ENCODE results near the gene CTNNA3. TPM values are rescaled to one million over a fixed set of nuclear protein-coding genes. Genes with fewer than 3 reads are reported as not detected.
A peak's percentile ranks its signal among the peaks of the same experiment; 100 is the strongest.

Gene CTNNA3
- total RNA-seq, 1 donor from 2014 or later = not detected

DNA sequence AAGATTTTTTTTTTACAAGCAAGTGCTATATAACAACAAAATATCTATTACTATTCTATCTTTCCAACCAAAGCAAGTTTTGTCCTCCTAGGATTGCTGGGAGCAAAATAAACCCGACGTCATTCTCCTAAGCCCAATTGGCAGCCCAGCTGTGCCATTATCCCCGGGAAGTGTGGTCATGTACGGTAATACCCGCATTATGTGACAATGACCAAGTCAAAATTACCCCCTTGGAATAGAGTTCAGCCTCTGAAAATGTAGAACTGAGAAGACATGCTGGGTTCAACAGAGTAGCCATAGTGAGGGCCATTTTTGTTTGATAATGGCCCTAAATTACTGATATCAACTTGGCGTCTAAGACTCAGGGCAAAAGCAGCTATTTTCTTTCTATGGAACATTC is 554.7 kb downstream of the CTNNA3 start:
- no peak for FAIRE-seq
- no peak overlapping the region for H3K4me3 ChIP-seq (ENCODE audit: low read depth, low read length)
- no peaks in the 10 kb centered on the region for H3K36me3 ChIP-seq (ENCODE audit: control insufficient read depth, insufficient read depth, low read length)
- no peak for DNase-seq (ENCODE audit: low read depth)
- no peaks in the 10 kb centered on the region for H3K27me3 ChIP-seq (ENCODE audit: control insufficient read depth, insufficient read depth, low read length)
- TF ChIP-seq, protein P1, sequence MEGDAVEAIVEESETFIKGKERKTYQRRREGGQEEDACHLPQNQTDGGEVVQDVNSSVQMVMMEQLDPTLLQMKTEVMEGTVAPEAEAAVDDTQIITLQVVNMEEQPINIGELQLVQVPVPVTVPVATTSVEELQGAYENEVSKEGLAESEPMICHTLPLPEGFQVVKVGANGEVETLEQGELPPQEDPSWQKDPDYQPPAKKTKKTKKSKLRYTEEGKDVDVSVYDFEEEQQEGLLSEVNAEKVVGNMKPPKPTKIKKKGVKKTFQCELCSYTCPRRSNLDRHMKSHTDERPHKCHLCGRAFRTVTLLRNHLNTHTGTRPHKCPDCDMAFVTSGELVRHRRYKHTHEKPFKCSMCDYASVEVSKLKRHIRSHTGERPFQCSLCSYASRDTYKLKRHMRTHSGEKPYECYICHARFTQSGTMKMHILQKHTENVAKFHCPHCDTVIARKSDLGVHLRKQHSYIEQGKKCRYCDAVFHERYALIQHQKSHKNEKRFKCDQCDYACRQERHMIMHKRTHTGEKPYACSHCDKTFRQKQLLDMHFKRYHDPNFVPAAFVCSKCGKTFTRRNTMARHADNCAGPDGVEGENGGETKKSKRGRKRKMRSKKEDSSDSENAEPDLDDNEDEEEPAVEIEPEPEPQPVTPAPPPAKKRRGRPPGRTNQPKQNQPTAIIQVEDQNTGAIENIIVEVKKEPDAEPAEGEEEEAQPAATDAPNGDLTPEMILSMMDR (IDR thresholded peaks at IDR 0.05; ENCODE audit: insufficient read depth, low read length, severe bottlenecking) = no peak

DNA sequence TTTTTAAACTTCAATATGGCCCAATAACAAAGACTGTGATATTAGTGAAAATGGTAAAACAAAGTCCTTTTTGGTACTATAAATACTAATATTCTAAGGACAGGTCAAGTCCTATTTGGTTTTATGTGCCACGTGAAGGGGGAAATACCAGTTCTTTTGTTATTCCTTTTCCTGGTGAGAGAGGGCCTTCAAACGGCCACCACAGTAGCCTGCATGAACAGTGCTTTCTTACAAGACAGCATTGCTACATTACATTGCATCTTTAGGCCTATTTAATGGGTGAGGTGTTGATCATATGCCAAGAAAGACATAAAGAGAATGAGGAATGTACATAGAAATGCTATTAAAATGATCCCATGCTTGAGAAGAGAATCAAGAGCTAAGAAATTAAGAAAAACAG is 555.4 kb downstream of the CTNNA3 start:
- Histone ChIP-seq H3K36me3 (ENCODE audit: control insufficient read depth, insufficient read depth, low read length) (no peaks in the 10 kb centered on the region), H3K27me3 (ENCODE audit: control insufficient read depth, insufficient read depth, low read length) (no peaks in the 10 kb centered on the region), H3K4me3 (ENCODE audit: low read depth, low read length) (no peak overlapping the region)
- TF ChIP-seq, protein P1 (IDR thresholded peaks at IDR 0.05; ENCODE audit: insufficient read depth, low read length, severe bottlenecking) = no peak
- DNase-seq (ENCODE audit: low read depth) = no peak
- FAIRE-seq = no peak

GRCh38 chr10:67127441-67127840 is 568.6 kb downstream of the CTNNA3 start:
- Histone ChIP-seq H3K27me3 (ENCODE audit: control insufficient read depth, insufficient read depth, low read length) (no peaks in the 10 kb centered on the region), H3K36me3 (ENCODE audit: control insufficient read depth, insufficient read depth, low read length) (no peaks in the 10 kb centered on the region), H3K4me3 (ENCODE audit: low read depth, low read length) (no peak overlapping the region)
- FAIRE-seq = no peak
- TF ChIP-seq, protein P1 (IDR thresholded peaks at IDR 0.05; ENCODE audit: insufficient read depth, low read length, severe bottlenecking) = no peak
- DNase-seq (ENCODE audit: low read depth) = no peak

DNA sequence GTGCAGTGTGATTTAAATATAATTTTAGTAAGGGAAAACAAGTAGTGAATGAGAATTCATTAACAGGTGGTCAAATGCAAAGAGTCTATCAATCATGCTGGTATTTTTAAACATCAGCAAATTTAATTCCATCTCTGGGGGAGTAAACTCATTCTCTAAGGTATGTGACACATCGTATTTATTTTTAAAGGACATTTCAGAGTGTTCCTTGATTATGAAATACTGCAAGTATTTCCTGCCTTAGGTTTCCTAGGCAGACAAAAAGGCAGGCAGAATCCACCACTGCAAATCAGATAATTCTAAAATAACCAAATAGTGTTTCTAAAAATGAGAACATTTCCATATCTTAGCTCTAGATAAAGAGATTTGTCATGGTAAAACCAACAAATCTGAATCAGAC is 576.3 kb downstream of the CTNNA3 start:
- H3K4me3 ChIP-seq (ENCODE audit: low read depth, low read length) = no peak overlapping the region
- TF ChIP-seq, protein P1 (IDR thresholded peaks at IDR 0.05; ENCODE audit: insufficient read depth, low read length, severe bottlenecking) = no peak
- H3K27me3 ChIP-seq (ENCODE audit: control insufficient read depth, insufficient read depth, low read length) = no peaks in the 10 kb centered on the region
- FAIRE-seq (no peak), DNase-seq (ENCODE audit: low read depth) (no peak)
- no peaks in the 10 kb centered on the region for H3K36me3 ChIP-seq (ENCODE audit: control insufficient read depth, insufficient read depth, low read length)

- TF ChIP-seq, protein P1 (IDR thresholded peaks at IDR 0.05; ENCODE audit: insufficient read depth, low read length, severe bottlenecking) = no peak
- no peak overlapping the region for H3K4me3 ChIP-seq (ENCODE audit: low read depth, low read length)
- no peaks in the 10 kb centered on the region for H3K27me3 ChIP-seq (ENCODE audit: control insufficient read depth, insufficient read depth, low read length)
- FAIRE-seq (no peak), DNase-seq (ENCODE audit: low read depth) (peak; percentile 55)
- H3K36me3 ChIP-seq (ENCODE audit: control insufficient read depth, insufficient read depth, low read length) = no peaks in the 10 kb centered on the region
Measured at GRCh38 chr10:67115972-67116371, 580.0 kb downstream of the CTNNA3 start.

DNA sequence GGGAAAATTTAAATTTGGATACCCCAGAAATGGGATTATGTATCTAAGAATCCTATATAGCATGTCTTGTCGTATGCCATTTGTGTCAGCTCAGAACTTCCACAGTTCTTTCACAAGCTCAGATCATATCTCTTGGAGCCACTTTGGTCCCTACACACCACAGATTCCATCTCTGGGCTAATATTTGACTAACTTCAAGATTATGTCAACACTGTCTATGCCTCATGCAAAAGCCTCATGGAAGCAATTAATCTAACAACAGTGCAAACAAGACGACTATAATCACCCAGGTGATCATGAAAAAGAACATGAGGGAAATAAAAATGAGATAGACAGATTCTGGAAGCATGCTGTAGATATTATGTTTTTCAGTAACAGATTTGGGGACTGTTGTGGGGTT is 581.0 kb downstream of the CTNNA3 start:
- FAIRE-seq = no peak
- Histone ChIP-seq H3K4me3 (ENCODE audit: low read depth, low read length) (no peak overlapping the region), H3K27me3 (ENCODE audit: control insufficient read depth, insufficient read depth, low read length) (no peaks in the 10 kb centered on the region), H3K36me3 (ENCODE audit: control insufficient read depth, insufficient read depth, low read length) (no peaks in the 10 kb centered on the region)
- TF ChIP-seq, protein P1 (IDR thresholded peaks at IDR 0.05; ENCODE audit: insufficient read depth, low read length, severe bottlenecking) = no peak
- no peak for DNase-seq (ENCODE audit: low read depth)
